Occipital lobe (tissue), 2 donors: ENCODE measurements around the gene DPEP2. TPM values are rescaled to one million over a fixed set of nuclear protein-coding genes. Genes with fewer than 3 reads are reported as not detected.
"Not testable (repeated sequence)": the region's sequence is repeated elsewhere in the genome, so short reads cannot be mapped to it uniquely, and the experiment has no call there.

ENCODE experiments used
- DNase-seq: peaks from one replicate; lab custom pipeline; 2025; lab: John Stamatoyannopoulos, UW
- total RNA-seq: library from RNA; depleted of rRNA; stranded (reverse); fragments of >200 nt; gene quantifications from one replicate; pipeline ENCODE4 v1.2.3, GENCODE V29; 2014

The DPEP2 gene
- total RNA-seq, 1 donor from 2014 or later: not detected

- no peak for DNase-seq
These were observed 23.1 kb downstream of the DPEP2 start for GRCh38 chr16:67976205-67976604.

- no peak for DNase-seq
These were observed 23.8 kb downstream of the DPEP2 start for GRCh38 chr16:67975321-67976105.

DNA sequence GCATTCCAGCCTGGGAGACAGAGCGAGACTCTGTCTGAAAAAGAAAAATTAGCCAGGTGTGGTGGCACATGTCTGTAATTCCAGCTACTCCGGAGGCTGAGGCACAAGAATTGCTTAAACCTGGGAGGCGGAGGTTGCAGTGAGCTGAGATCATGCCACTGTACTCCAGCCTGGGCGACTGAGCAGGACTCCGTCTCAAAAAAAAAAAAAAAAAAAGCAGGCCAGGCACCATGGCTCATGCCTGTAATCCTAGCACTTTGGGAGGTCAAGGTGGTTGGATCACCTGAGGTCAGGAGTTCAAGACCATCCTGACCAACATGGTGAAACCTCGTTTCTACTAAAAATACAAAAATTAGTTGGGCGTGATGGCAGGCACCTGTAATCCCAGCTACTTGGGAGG lies 27.0 kb downstream of the DPEP2 start:
- not testable (repeated sequence) for DNase-seq

DNA sequence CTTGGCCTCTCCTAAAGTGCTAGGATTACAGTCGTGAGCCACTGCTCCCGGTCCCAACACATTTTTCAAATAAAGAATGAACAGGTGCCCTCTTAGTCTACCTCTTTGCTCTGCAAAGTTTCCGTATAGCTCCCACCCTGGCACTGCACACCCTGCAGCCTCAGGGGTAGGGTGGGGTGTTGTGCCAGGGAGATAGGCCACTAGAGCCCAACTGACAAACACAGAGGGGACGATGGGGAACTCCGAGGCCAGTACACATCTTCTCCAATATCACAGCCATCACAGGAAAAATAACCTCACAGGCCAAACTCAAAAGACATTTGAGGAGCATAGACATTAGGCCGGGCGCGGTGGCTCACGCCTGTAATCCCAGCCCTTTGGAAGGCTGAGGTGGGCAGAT lies 28.2 kb downstream of the DPEP2 start:
- DNase-seq: no peak

DNA sequence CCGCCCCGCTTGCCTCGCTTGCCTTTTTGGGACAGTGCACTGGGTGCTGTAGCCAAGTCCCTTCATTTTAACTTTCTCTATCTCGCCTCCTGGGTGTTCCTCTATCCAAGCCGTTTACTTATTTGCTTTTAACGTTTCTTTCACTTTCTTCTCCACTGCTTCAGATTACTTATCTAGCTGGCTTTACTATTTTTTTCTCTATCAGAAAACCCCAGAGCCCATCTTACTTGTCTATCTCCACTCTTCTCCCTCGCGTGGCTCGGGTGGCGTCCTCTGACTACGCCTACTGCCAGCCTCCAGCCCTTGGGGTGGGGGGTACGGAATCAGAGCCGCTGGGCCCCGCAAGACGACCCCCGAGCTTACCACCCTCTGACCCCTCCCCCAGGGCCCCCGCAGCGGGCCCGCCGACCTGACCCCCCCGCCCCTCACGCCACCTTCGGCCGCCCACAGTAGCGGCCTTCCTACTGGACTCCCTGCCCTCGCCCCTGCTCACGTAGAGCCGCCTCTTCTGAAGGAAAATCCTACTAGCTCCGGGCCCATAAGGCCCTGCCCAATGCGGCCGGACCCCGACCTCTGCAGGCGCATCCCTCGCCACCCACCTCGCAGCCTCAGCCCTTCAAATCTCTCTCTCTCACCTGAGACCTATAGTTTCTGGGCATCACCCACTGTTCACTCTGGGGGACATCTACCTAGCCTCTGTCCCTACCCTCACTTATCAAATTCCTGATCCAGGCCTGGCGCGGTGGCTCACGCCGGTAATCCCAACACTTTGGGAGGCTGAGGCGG lies 29.8 kb downstream of the DPEP2 start:
- no peak for DNase-seq

DNA sequence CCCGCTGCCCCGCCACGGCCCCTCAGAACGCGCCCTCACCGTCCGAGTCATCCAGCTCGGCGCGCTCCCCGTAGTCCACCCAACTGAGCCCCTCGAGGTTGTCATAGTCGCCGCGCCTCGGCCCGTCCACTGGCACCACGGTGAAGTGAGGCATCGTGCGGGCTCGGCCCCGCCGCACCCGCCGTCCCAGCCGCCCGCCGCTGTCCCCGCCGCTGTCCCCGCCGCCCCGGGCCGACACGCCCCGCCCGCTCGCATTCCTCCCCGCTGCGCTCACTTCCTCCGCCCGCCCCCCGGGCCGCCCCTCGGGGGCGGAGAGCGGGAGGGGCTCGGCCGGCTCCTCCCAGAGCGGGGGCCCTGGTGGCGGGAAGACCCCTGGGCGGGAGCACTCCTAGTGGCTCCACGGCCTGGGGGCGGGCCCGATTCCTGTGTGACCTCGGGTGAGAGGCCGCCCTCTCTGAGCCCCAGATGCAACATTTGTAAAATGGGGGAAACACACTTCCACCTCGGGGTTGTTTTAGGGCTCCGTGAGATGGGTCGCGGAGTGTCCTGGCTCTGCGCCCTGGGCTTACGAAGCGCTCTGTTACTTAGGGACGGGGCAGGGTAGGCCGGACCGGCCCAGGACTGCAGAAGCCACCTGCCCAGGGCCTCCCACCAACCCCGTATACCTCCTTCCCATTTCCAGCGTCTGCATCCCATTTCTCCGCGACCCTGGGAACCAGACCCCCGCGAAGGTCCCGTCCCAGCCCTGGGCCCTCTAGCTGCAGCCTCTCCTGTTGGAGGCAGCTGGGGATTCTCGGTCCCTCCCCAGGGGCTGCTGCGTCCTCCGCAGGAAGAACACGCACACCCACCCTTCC lies 30.7 kb downstream of the DPEP2 start, which contains the start of gene SLC12A4:
Gene SLC12A4 (minus strand): TSS at position 238 of the 854 bp plus-strand sequence. CDS start 84 bp downstream, at position 154.
- peak; percentile 26 for DNase-seq

DNA sequence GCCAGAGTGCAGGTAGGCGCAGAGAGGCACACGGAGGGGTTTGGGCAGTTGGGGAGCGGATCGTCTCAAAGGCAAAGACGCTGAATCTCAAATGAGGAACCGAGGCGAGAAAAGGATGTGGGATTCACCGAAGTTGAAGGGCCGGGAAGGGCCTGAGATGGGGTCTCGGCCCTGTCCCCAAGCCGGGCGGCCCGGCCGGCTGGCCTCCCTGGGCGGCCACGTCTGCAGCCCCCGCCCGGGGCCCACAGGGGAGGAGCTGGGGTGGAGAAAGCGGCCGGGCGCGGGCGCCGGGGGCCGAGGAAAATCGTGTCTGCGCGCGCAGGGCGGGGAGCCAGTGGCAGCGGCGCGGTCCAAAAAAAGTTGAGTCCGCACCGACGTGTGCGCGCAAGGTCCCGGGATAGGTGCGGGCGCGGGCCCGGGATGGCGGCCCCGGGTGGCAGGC lies 31.3 kb downstream of the DPEP2 start:
- DNase-seq: no peak

- DNase-seq: no peak
These were observed 31.9 kb downstream of the DPEP2 start for GRCh38 chr16:67967183-67967957.

GRCh38 chr16:67966549-67967182 lies 32.6 kb downstream of the DPEP2 start:
- no peak for DNase-seq

- no peak for DNase-seq
These were observed 33.4 kb downstream of the DPEP2 start for GRCh38 chr16:67965668-67966548.

DNA sequence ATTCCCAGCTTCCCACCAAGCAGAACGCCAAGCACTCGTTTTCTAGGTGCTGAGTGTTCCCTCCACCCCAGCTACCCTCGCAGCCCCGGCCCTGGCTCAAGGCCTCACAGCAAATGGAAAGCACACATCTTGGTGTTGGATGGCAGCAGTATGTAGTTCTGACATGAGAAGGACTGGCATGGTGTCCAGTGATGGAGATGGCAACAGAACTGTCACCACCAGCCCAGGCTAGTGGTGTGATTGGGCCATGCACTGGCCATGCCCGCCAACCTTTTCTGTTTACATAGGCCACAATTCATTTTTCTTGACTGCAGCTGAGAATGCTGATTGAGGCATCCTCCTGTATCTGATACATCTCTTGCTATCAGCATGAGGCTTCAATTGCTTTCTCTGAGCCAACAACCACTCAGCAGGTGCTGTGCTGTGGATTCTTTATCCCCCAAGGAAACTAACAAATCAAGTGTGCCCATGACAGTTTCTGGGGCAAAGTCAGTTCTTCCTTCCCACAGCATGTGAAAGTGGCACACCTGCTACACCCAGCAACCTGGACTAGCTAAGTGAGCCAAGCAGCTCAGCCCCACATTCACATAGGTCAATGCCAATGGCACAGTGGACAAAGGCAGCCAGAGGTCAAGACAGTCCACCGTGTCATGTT lies 34.7 kb downstream of the DPEP2 start:
- no peak for DNase-seq

DNA sequence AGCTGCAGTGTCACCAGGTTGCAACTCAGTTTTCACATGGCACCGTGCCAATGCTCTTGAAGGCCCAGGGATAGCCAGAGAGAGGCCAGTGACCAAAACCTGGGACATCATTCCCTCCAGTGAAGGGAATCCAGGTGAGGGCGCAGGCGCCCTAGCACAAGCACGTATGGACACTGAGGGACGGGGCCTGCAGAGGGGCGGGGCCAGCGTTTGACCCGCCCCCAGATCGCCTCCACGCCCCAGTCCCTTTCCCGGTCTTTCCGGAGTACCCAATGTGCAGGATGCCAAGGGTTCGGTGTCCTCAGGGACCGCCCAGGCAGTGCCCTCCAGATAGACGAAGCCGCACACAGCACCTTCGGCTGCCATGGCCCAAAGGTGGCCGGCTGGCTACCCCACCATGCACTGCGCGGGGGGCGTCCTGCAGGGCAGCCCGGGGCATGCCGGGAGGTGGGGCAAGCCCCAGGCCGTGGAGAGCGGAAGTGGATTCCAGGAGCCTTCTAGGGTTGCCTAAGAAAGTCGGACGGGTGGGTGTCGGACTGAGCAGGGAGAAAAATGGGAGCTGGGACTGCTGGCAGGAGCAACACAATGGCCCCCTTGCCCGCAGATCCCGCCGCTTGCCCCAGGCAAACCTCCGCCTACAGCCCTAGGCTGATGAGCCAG lies 35.5 kb downstream of the DPEP2 start:
- DNase-seq: no peak

DNA sequence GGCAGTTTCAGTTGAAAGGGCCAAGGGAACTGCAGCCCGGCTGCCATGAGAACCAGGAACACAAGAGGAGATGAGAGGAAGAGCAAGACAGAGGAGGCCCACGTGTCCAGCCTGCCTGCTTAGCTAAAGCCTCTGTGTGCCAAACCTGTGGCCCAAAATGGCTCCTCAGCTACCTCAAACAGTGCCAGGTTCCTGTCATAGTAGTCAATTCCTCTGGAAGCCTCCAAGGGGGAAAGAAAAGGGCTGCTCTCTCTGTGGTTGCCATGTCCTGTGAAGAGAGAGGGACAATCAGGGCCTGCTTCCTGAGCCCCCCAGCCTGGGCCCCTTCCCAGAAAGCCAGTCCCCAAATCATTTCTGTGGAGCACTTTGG lies 36.0 kb downstream of the DPEP2 start:
- no peak for DNase-seq

GRCh38 chr16:67962135-67962534 lies 37.1 kb downstream of the DPEP2 start:
- DNase-seq: no peak

- DNase-seq: no peak
These were observed 37.7 kb downstream of the DPEP2 start for GRCh38 chr16:67961551-67961957.

GRCh38 chr16:67959536-67960329 lies 39.6 kb downstream of the DPEP2 start:
- no peak for DNase-seq

DNA sequence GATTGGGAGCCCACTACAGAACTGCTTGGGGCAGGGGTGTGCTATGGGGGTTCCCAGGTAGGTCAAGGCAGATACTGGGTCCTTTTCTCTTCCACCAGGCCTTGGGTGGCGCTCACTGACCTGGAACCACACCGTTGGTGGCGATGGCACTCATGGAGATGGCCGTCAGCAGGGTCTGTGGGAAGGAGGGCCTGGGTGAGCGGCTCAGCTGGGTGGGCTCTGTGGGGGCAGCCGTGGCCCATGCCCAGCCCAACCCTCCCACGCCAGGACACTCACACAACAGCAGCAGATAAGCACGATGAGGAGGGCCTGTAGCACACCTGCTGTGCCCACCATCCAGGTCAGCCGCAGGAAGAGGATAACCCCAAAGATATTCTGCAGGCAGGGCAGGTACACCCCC lies 41.7 kb downstream of the DPEP2 start:
- no peak for DNase-seq
